HEK293 (cell line): ENCODE measurements around the gene ZAP70.
"Not testable (repeated sequence)": the region's sequence is repeated elsewhere in the genome, so short reads cannot be mapped to it uniquely, and the experiment has no call there.

Source experiments
- CTCF ChIA-PET: fragments of 350-600 bp; formaldehyde crosslinking; extraction: SDS; loops from one replicate; lab custom pipeline; 2021; ENCODE audit warnings: antibody characterized with exemption; lab: Yijun Ruan, JAX
- POLR2A ChIA-PET: fragments of 300-600 bp; formaldehyde crosslinking; extraction: SDS; loops from one replicate; lab custom pipeline; 2020; ENCODE audit warnings: antibody characterized with exemption, inconsistent platforms; lab: Yijun Ruan, JAX
- H3K27ac ChIP-seq: fragments of 200-500 bp; sonication (Bioruptor generic); 2 replicates; pipeline ENCODE4 v1.5.1; 2014; ENCODE audit warnings: low read depth, low read length, control low read depth, inconsistent platforms; ENCODE audit errors: extremely low read depth
- H3K36me3 ChIP-seq, 2 experiments: fragments of 200-500 bp in 1 of 2; sonication (Bioruptor generic) in 1 of 2; 1 replicate in 1 of 2; 2 replicates in 1 of 2; pipeline ENCODE4 v1.5.1; 2014 to 2017; ENCODE audit warnings: inconsistent platforms in 2 of 2, low read length in 2 of 2; ENCODE audit not compliant: control insufficient read depth in 2 of 2, insufficient read depth in 1 of 2
- H3K4me1 ChIP-seq: fragments of 200-500 bp; sonication (Bioruptor generic); 2 replicates; pipeline ENCODE4 v1.5.1; 2014; ENCODE audit warnings: mild to moderate bottlenecking, low read length, inconsistent platforms; ENCODE audit not compliant: control insufficient read depth, insufficient read depth
- H3K4me3 ChIP-seq: 2 replicates; pipeline ENCODE4 v1.5.1; 2011; ENCODE audit warnings: low read depth, mild to moderate bottlenecking, control low read depth, low read length, moderate library complexity
- H3K9me3 ChIP-seq: fragments of 200-500 bp; sonication (Bioruptor generic); 2 replicates; pipeline ENCODE4 v1.5.1; 2014; ENCODE audit warnings: low read depth, low read length, inconsistent platforms; ENCODE audit not compliant: control insufficient read depth, insufficient read depth
- GLI4 ChIP-seq: fragments of 450-650 bp; formaldehyde crosslinking; IDR thresholded peaks from 2 replicates; pipeline ENCODE4 v1.5.1; 2016; ENCODE audit warnings: missing biosample characterization, missing genetic modification characterization
- HOXA7 ChIP-seq: sonication (generic); formaldehyde crosslinking; IDR thresholded peaks from 2 replicates; pipeline ENCODE4 v1.8.1; 2022; ENCODE audit warnings: missing genetic modification reagents, borderline replicate concordance
- KLF8 ChIP-seq: fragments of 450-650 bp; formaldehyde crosslinking; IDR thresholded peaks from 2 replicates; pipeline ENCODE4 v1.5.1; 2016; ENCODE audit warnings: missing biosample characterization, missing genetic modification characterization
- MEIS1 ChIP-seq: sonication (generic); formaldehyde crosslinking; IDR thresholded peaks from 2 replicates; pipeline ENCODE4 v1.8.1; 2022; ENCODE audit warnings: missing genetic modification reagents, mild to moderate bottlenecking, borderline replicate concordance
- ZBTB1 ChIP-seq: fragments of 450-650 bp; formaldehyde crosslinking; IDR thresholded peaks from 2 replicates; pipeline ENCODE4 v1.5.1; 2016; ENCODE audit warnings: missing biosample characterization, missing genetic modification characterization
- ZBTB8A ChIP-seq: fragments of 450-650 bp; formaldehyde crosslinking; IDR thresholded peaks from 2 replicates; pipeline ENCODE4 v1.5.1; 2016; ENCODE audit warnings: missing biosample characterization, missing genetic modification characterization
- ZFP69B ChIP-seq: fragments of 450-650 bp; formaldehyde crosslinking; IDR thresholded peaks from 2 replicates; pipeline ENCODE4 v1.5.1; 2016; ENCODE audit warnings: missing biosample characterization, missing genetic modification characterization
- ZNF140 ChIP-seq: fragments of 450-650 bp; formaldehyde crosslinking; IDR thresholded peaks from 2 replicates; pipeline ENCODE4 v1.5.1; 2016; ENCODE audit warnings: missing biosample characterization, missing genetic modification characterization
- ZNF155 ChIP-seq: fragments of 450-650 bp; formaldehyde crosslinking; IDR thresholded peaks from 2 replicates; pipeline ENCODE4 v1.5.1; 2016; ENCODE audit warnings: missing biosample characterization, missing genetic modification characterization
- ZNF24 ChIP-seq: fragments of 450-650 bp; formaldehyde crosslinking; IDR thresholded peaks from 2 replicates; pipeline ENCODE4 v1.5.1; 2016; ENCODE audit warnings: missing biosample characterization, missing genetic modification characterization
- ZNF350 ChIP-seq: fragments of 450-650 bp; formaldehyde crosslinking; IDR thresholded peaks from 2 replicates; pipeline ENCODE4 v1.5.0; 2017; ENCODE audit warnings: missing biosample characterization, mild to moderate bottlenecking, missing genetic modification characterization
- ZNF37A ChIP-seq: fragments of 450-650 bp; IDR thresholded peaks from 2 replicates; pipeline ENCODE4 v1.5.1; 2018; ENCODE audit warnings: missing biosample characterization, missing genetic modification characterization
- ZNF416 ChIP-seq: fragments of 450-650 bp; formaldehyde crosslinking; IDR thresholded peaks from 2 replicates; pipeline ENCODE4 v1.5.1; 2016; ENCODE audit warnings: missing biosample characterization, missing genetic modification characterization
- ZNF426 ChIP-seq: fragments of 450-650 bp; formaldehyde crosslinking; IDR thresholded peaks from 2 replicates; pipeline ENCODE4 v1.5.1; 2017; ENCODE audit warnings: missing biosample characterization, missing genetic modification characterization, mild to moderate bottlenecking, inconsistent platforms, moderate library complexity
- ZNF473 ChIP-seq: fragments of 450-650 bp; formaldehyde crosslinking; IDR thresholded peaks from 2 replicates; pipeline ENCODE4 v1.5.1; 2017; ENCODE audit warnings: missing biosample characterization, missing genetic modification characterization
- ZNF514 ChIP-seq: fragments of 450-650 bp; formaldehyde crosslinking; IDR thresholded peaks from 2 replicates; pipeline ENCODE4 v1.5.1; 2016; ENCODE audit warnings: missing biosample characterization, missing genetic modification characterization
- ZNF600 ChIP-seq: fragments of 450-650 bp; formaldehyde crosslinking; IDR thresholded peaks from 2 replicates; pipeline ENCODE4 v1.5.1; 2016; ENCODE audit warnings: missing biosample characterization, missing genetic modification characterization
- ZNF654 ChIP-seq: fragments of 450-650 bp; formaldehyde crosslinking; IDR thresholded peaks from 2 replicates; pipeline ENCODE4 v1.5.1; 2016; ENCODE audit warnings: low read depth, missing biosample characterization, missing genetic modification characterization
- TF ChIP-seq, protein P1 (sequence below): fragments of 450-650 bp; formaldehyde crosslinking; IDR thresholded peaks from 2 replicates; pipeline ENCODE4 v1.5.1; 2016; ENCODE audit warnings: missing biosample characterization, missing genetic modification characterization, borderline replicate concordance
- TF ChIP-seq, protein P2 (sequence below): fragments of 450-650 bp; formaldehyde crosslinking; IDR thresholded peaks from 2 replicates; pipeline ENCODE4 v1.5.1; 2016; ENCODE audit warnings: missing biosample characterization, missing genetic modification characterization
- TF ChIP-seq, protein P3 (sequence below): fragments of 450-650 bp; formaldehyde crosslinking; IDR thresholded peaks from 2 replicates; pipeline ENCODE4 v1.5.1; 2016; ENCODE audit warnings: missing biosample characterization, missing genetic modification characterization
- TF ChIP-seq, protein P4 (sequence below): fragments of 450-650 bp; formaldehyde crosslinking; IDR thresholded peaks from 2 replicates; pipeline ENCODE4 v1.5.1; 2017; ENCODE audit warnings: missing biosample characterization, missing genetic modification characterization

ZAP70 gene

DNA sequence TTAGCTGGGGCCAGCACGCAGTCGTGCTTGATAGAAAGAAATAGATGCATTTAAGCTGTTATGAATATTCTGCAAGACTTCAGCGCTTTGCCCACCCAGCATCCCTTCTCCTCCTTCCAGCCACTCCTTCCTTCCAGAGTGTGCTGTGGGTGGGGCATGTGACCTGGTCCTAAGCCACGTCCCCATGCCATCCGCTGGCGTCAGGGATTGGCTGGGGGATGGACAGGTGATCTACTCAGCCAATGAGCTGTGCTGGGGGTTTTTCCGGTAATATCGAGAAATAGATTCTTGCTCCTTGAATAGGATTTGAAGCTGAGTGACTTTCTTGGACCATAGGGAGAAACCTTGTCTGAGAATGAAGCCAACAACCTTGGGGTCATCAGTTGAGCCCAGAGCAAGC is 4.8 kb upstream of the ZAP70 start (continued):
- TF ChIP-seq, protein P1, sequence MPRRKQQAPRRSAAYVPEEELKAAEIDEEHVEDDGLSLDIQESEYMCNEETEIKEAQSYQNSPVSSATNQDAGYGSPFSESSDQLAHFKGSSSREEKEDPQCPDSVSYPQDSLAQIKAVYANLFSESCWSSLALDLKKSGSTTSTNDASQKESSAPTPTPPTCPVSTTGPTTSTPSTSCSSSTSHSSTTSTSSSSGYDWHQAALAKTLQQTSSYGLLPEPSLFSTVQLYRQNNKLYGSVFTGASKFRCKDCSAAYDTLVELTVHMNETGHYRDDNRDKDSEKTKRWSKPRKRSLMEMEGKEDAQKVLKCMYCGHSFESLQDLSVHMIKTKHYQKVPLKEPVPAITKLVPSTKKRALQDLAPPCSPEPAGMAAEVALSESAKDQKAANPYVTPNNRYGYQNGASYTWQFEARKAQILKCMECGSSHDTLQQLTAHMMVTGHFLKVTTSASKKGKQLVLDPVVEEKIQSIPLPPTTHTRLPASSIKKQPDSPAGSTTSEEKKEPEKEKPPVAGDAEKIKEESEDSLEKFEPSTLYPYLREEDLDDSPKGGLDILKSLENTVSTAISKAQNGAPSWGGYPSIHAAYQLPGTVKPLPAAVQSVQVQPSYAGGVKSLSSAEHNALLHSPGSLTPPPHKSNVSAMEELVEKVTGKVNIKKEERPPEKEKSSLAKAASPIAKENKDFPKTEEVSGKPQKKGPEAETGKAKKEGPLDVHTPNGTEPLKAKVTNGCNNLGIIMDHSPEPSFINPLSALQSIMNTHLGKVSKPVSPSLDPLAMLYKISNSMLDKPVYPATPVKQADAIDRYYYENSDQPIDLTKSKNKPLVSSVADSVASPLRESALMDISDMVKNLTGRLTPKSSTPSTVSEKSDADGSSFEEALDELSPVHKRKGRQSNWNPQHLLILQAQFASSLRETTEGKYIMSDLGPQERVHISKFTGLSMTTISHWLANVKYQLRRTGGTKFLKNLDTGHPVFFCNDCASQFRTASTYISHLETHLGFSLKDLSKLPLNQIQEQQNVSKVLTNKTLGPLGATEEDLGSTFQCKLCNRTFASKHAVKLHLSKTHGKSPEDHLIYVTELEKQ (tag by site-specific recombination), result no peak
- TF ChIP-seq ZNF155 (tag by site-specific recombination), result no peak
- TF ChIP-seq, protein P2, sequence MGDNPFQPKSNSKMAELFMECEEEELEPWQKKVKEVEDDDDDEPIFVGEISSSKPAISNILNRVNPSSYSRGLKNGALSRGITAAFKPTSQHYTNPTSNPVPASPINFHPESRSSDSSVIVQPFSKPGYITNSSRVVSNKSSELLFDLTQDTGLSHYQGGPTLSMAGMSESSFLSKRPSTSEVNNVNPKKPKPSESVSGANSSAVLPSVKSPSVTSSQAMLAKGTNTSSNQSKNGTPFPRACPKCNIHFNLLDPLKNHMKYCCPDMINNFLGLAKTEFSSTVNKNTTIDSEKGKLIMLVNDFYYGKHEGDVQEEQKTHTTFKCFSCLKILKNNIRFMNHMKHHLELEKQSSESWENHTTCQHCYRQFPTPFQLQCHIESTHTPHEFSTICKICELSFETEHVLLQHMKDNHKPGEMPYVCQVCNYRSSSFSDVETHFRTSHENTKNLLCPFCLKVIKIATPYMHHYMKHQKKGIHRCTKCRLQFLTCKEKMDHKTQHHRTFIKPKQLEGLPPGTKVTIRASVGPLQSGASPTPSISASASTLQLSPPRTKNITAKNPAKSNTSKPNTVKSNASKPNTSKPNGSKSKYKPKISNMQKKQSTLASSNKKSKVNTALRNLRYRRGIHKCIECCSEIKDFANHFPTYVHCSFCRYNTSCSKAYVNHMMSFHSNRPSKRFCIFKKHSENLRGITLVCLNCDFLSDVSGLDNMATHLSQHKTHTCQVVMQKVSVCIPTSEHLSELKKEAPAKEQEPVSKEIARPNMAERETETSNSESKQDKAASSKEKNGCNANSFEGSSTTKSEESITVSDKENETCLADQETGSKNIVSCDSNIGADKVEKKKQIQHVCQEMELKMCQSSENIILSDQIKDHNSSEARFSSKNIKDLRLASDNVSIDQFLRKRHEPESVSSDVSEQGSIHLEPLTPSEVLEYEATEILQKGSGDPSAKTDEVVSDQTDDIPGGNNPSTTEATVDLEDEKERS (tag by site-specific recombination), result no peak

DNA sequence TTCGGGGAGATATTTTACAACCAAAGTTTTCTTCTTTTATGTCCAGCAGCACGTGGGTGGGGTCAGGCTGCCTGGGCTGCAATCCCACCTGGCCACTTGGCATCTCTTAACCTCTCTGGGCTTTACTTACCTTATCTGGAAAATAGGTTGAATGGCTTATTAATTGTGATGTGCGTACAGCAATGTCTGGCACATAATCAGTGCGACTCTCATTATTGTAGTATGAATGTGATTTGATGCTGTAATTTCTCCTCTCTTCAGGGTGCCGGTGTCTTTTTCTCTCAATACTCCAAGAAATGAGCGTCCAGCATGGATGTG is 2.0 kb upstream of the ZAP70 start:
- ChIA-PET POLR2A (no interaction called here), CTCF (interaction anchor here (0.9 to 3.4 kb wide), 2 partner anchors 11 to 18 kb away, joined by 4 to 42 read pairs; no protein-coding TSS in a partner anchor)
- Histone ChIP-seq H3K9me3 (no peaks in the 10 kb centered on the region), H3K36me3 (no peaks in the 10 kb centered on the region), H3K4me3 (no peak overlapping the region), H3K4me1 (no peaks in the 10 kb centered on the region), H3K27ac (no peak overlapping the region)
- TF ChIP-seq ZNF37A (tag by site-specific recombination), result no peak
- TF ChIP-seq, protein P3, sequence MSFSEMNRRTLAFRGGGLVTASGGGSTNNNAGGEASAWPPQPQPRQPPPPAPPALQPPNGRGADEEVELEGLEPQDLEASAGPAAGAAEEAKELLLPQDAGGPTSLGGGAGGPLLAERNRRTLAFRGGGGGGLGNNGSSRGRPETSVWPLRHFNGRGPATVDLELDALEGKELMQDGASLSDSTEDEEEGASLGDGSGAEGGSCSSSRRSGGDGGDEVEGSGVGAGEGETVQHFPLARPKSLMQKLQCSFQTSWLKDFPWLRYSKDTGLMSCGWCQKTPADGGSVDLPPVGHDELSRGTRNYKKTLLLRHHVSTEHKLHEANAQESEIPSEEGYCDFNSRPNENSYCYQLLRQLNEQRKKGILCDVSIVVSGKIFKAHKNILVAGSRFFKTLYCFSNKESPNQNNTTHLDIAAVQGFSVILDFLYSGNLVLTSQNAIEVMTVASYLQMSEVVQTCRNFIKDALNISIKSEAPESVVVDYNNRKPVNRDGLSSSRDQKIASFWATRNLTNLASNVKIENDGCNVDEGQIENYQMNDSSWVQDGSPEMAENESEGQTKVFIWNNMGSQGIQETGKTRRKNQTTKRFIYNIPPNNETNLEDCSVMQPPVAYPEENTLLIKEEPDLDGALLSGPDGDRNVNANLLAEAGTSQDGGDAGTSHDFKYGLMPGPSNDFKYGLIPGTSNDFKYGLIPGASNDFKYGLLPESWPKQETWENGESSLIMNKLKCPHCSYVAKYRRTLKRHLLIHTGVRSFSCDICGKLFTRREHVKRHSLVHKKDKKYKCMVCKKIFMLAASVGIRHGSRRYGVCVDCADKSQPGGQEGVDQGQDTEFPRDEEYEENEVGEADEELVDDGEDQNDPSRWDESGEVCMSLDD (tag by site-specific recombination), result no peak
- no peak for TF ChIP-seq MEIS1 (CRISPR knock-in tag)
- TF ChIP-seq ZNF514 (tag by site-specific recombination), result no peak
- no peak for TF ChIP-seq ZNF140 (tag by site-specific recombination)
- TF ChIP-seq ZFP69B (tag by site-specific recombination), result no peak
- no peak for TF ChIP-seq HOXA7 (CRISPR knock-in tag)
- TF ChIP-seq ZNF600 (tag by site-specific recombination), result no peak
- TF ChIP-seq, protein P4, sequence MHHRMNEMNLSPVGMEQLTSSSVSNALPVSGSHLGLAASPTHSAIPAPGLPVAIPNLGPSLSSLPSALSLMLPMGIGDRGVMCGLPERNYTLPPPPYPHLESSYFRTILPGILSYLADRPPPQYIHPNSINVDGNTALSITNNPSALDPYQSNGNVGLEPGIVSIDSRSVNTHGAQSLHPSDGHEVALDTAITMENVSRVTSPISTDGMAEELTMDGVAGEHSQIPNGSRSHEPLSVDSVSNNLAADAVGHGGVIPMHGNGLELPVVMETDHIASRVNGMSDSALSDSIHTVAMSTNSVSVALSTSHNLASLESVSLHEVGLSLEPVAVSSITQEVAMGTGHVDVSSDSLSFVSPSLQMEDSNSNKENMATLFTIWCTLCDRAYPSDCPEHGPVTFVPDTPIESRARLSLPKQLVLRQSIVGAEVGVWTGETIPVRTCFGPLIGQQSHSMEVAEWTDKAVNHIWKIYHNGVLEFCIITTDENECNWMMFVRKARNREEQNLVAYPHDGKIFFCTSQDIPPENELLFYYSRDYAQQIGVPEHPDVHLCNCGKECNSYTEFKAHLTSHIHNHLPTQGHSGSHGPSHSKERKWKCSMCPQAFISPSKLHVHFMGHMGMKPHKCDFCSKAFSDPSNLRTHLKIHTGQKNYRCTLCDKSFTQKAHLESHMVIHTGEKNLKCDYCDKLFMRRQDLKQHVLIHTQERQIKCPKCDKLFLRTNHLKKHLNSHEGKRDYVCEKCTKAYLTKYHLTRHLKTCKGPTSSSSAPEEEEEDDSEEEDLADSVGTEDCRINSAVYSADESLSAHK (tag by site-specific recombination), result no peak
- no peak for TF ChIP-seq ZNF416 (tag by site-specific recombination)
- no peak for TF ChIP-seq ZNF654 (tag by site-specific recombination)
- TF ChIP-seq ZBTB8A (tag by site-specific recombination), result no peak
- TF ChIP-seq ZNF24, result no peak
- no peak for TF ChIP-seq GLI4 (tag by site-specific recombination)
- no peak for TF ChIP-seq ZNF350
- TF ChIP-seq ZNF426 (tag by site-specific recombination), result no peak
- no peak for TF ChIP-seq KLF8 (tag by site-specific recombination)
- TF ChIP-seq ZBTB1, result no peak
- no peak for TF ChIP-seq ZNF473 (tag by site-specific recombination)

DNA sequence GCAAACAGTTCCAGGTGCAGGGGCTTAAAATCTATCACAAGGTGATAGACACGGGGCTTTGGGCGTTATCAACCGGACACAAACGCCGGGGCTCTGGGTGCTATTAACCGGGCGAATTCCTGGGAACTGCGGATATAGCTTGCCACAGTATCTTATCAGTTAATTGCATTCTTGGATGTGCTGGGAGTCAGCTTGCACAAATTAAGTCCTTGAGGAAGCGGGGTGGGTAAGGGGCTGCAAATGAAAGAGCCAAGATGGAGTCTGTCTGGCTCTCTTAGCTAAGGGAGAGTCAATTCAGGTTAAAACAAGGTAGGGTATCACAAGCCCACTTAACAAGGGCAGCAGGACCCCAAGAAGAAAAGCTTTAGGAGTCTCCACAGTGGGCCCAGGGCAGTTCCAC is 1.2 kb upstream of the ZAP70 start:
- H3K4me1 ChIP-seq, H3K36me3 ChIP-seq, H3K9me3 ChIP-seq, H3K4me3 ChIP-seq, POLR2A ChIA-PET, H3K27ac ChIP-seq: not testable (repeated sequence)
- CTCF ChIA-PET, result interaction anchor here (0.6 to 1.2 kb wide), 2 partner anchors 14 to 28 kb away, joined by 3 to 6 read pairs; no protein-coding TSS in a partner anchor
